ENCODE measurements around the gene RNF13.

DNA sequence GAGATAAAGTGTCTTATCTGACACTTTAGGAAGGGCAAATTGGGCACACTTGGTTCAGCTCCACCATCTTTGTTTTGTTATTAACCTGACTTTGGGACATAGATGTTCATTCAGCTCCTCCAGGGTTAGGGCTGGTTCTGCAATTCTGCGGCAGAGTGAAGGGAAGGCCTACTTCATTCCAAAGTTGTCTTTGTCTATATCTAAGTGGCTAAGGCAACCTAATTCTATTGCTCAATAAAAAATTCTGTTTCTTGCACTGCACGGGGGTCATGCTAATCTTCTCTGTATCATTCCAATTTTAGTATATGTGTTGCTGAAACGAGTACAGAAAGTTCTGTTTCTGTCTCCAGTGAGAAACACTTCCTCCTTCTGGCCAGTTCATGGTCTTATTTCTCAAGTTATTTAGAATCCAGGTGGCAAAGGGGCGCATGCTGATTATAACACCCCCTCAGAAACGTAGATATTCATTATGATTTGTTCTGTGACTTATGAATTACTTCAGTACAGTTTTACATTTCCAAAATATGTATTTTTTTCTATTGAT, 104.2 kb downstream of the RNF13 start:
- TF ChIP-seq EZH2 (IDR thresholded peaks at IDR 0.05; ENCODE audit: low read length, missing control alignments): no peak
- TF ChIP-seq CTCF (conservative IDR thresholded peaks at IDR 0.05 in 1 of 2, IDR thresholded peaks at IDR 0.05 in 1 of 2; ENCODE audit: low read depth in 1 of 2, low read length in 2 of 2): no peak

Data from fibroblast of lung (primary cell).